ENCODE data around the gene THADA. TPM values are rescaled to one million over a fixed set of nuclear protein-coding genes. Genes with fewer than 3 reads are reported as not detected.

THADA gene
- polyA plus RNA-seq, 3 donors from 2014 or later = 4.2 to 16.2 (median 8.9) TPM

GRCh38 chr2:43228321-43228751 lies 367.5 kb downstream of the THADA start:
- peak overlapping the region; percentile 88 to 99 (median 90) for H3K4me3 Mint-ChIP-seq
- peak; percentile 51 to 63 (median 61) for DNase-seq
- peaks cover 24 to 30% of the 10 kb centered on the region in 2 donors for H3K4me1 Mint-ChIP-seq
- H3K27me3 Mint-ChIP-seq (ENCODE audit: low read depth in 3 of 3) = peaks cover 38 to 63% (median 60%) of the 10 kb centered on the region in 3 donors
- H3K27ac Mint-ChIP-seq = peak overlapping the region; percentile 94 to 97 (median 96)
- peaks cover 0 to 4% (median 0%) of the 10 kb centered on the region in 6 donors for H3K9me3 Mint-ChIP-seq
- peaks cover 22 to 37% (median 25%) of the 10 kb centered on the region in 3 donors for H3K36me3 Mint-ChIP-seq

- Mint-ChIP-seq H3K4me3 (peak overlapping the region; percentile 88 to 99 (median 90)), H3K27me3 (ENCODE audit: low read depth in 3 of 3) (peaks cover 39 to 65% (median 62%) of the 10 kb centered on the region in 3 donors), H3K27ac (peak overlapping the region; percentile 94 to 97 (median 96)), H3K4me1 (peaks cover 26 to 30% of the 10 kb centered on the region in 2 donors), H3K9me3 (peaks cover 0 to 4% (median 0%) of the 10 kb centered on the region in 6 donors), H3K36me3 (peaks cover 26 to 42% (median 28%) of the 10 kb centered on the region in 3 donors)
- DNase-seq = no peak
Measured at GRCh38 chr2:43227830-43228281, 368.0 kb downstream of the THADA start.

- peaks cover 32 to 48% (median 34%) of the 10 kb centered on the region in 3 donors for H3K36me3 Mint-ChIP-seq
- H3K27me3 Mint-ChIP-seq (ENCODE audit: low read depth in 3 of 3) = peaks cover 45 to 72% (median 69%) of the 10 kb centered on the region in 3 donors
- peak overlapping the region; percentile 94 to 97 (median 96) for H3K27ac Mint-ChIP-seq
- H3K9me3 Mint-ChIP-seq = peaks cover 0 to 4% (median 0%) of the 10 kb centered on the region in 6 donors
- H3K4me1 Mint-ChIP-seq = peaks cover 32% of the 10 kb centered on the region in 2 donors
- peak overlapping the region; percentile 90 to 99 (median 90) for H3K4me3 Mint-ChIP-seq
- DNase-seq = peak; percentile 57 to 66 (median 63)
Measured at GRCh38 chr2:43226955-43227829, 368.6 kb downstream of the THADA start.

GRCh38 chr2:43226558-43226954 lies 369.3 kb downstream of the THADA start, which contains the start of gene ZFP36L2:
TSS of gene ZFP36L2 (minus strand) at chr2:43226606. CDS start at chr2:43226315, 291 bp downstream.
- peak; percentile 98 to 99 (median 99) for DNase-seq
- peak within 1 kb of the TSS; percentile 90 to 99 (median 97) for H3K4me3 Mint-ChIP-seq
- peaks cover 51 to 78% (median 75%) of the 10 kb centered on the region in 3 donors for H3K27me3 Mint-ChIP-seq (ENCODE audit: low read depth in 3 of 3)
- H3K27ac Mint-ChIP-seq = peak within 1 kb of the TSS; percentile 96 to 98 (median 96)
- peaks cover 35 to 50% (median 39%) of the 10 kb centered on the region in 3 donors for H3K36me3 Mint-ChIP-seq
- H3K9me3 Mint-ChIP-seq = peaks cover 0 to 4% (median 0%) of the 10 kb centered on the region in 6 donors
- peaks cover 36 to 39% of the 10 kb centered on the region in 2 donors for H3K4me1 Mint-ChIP-seq

- H3K27me3 Mint-ChIP-seq (ENCODE audit: low read depth in 3 of 3) = peaks cover 57 to 83% (median 79%) of the 10 kb centered on the region in 3 donors
- peak overlapping the region; percentile 89 to 99 (median 97) for H3K4me3 Mint-ChIP-seq
- peaks cover 36 to 50% (median 40%) of the 10 kb centered on the region in 3 donors for H3K36me3 Mint-ChIP-seq
- peaks cover 42 to 44% of the 10 kb centered on the region in 2 donors for H3K4me1 Mint-ChIP-seq
- peak; percentile 87 to 89 (median 88) for DNase-seq
- H3K9me3 Mint-ChIP-seq = peaks cover 0 to 4% (median 0%) of the 10 kb centered on the region in 6 donors
- H3K27ac Mint-ChIP-seq = peak overlapping the region; percentile 86 to 98 (median 96)
Measured at GRCh38 chr2:43225788-43226557, 369.9 kb downstream of the THADA start.

- peak; percentile 62 to 74 (median 72) for DNase-seq
- Mint-ChIP-seq H3K27me3 (ENCODE audit: low read depth in 3 of 3) (peaks cover 59 to 85% (median 81%) of the 10 kb centered on the region in 3 donors), H3K36me3 (peaks cover 36 to 47% (median 39%) of the 10 kb centered on the region in 3 donors), H3K4me1 (peaks cover 47 to 52% of the 10 kb centered on the region in 2 donors), H3K4me3 (peak overlapping the region; percentile 89 to 99 (median 97)), H3K9me3 (peaks cover 0 to 4% (median 0%) of the 10 kb centered on the region in 6 donors), H3K27ac (peak overlapping the region; percentile 86 to 98 (median 96))
Measured at GRCh38 chr2:43225093-43225787, 370.6 kb downstream of the THADA start.

- H3K36me3 Mint-ChIP-seq = peaks cover 34 to 45% (median 37%) of the 10 kb centered on the region in 3 donors
- H3K27ac Mint-ChIP-seq = peak overlapping the region in 4 of 6 donors; percentile 97 to 99 (median 97)
- peaks cover 64 to 85% (median 81%) of the 10 kb centered on the region in 3 donors for H3K27me3 Mint-ChIP-seq (ENCODE audit: low read depth in 3 of 3)
- peaks cover 49 to 55% of the 10 kb centered on the region in 2 donors for H3K4me1 Mint-ChIP-seq
- DNase-seq = peak in 2 of 3 donors; percentile 71 to 75
- H3K9me3 Mint-ChIP-seq = peaks cover 0 to 4% (median 0%) of the 10 kb centered on the region in 6 donors
- H3K4me3 Mint-ChIP-seq = peak overlapping the region; percentile 59 to 99 (median 97)
Measured at GRCh38 chr2:43224571-43225092, 371.2 kb downstream of the THADA start.

GRCh38 chr2:43224131-43224570 lies 371.7 kb downstream of the THADA start:
- Mint-ChIP-seq H3K4me3 (peak overlapping the region; percentile 93 to 99 (median 97)), H3K4me1 (peaks cover 48 to 55% of the 10 kb centered on the region in 2 donors), H3K27me3 (ENCODE audit: low read depth in 3 of 3) (peaks cover 68 to 85% (median 80%) of the 10 kb centered on the region in 3 donors), H3K27ac (peak overlapping the region; percentile 91 to 99 (median 97)), H3K9me3 (peaks cover 0 to 2% (median 0%) of the 10 kb centered on the region in 6 donors), H3K36me3 (peaks cover 32 to 43% (median 34%) of the 10 kb centered on the region in 3 donors)
- peak; percentile 73 to 84 (median 81) for DNase-seq

GRCh38 chr2:43223521-43224001 lies 372.3 kb downstream of the THADA start:
- peaks cover 73 to 89% (median 85%) of the 10 kb centered on the region in 3 donors for H3K27me3 Mint-ChIP-seq (ENCODE audit: low read depth in 3 of 3)
- H3K27ac Mint-ChIP-seq = peak overlapping the region; percentile 91 to 99 (median 97)
- H3K36me3 Mint-ChIP-seq = peaks cover 32 to 43% (median 34%) of the 10 kb centered on the region in 3 donors
- peaks cover 47 to 55% of the 10 kb centered on the region in 2 donors for H3K4me1 Mint-ChIP-seq
- H3K4me3 Mint-ChIP-seq = peak overlapping the region; percentile 93 to 99 (median 97)
- peak; percentile 26 to 32 (median 28) for DNase-seq
- peaks cover 0 to 2% (median 0%) of the 10 kb centered on the region in 6 donors for H3K9me3 Mint-ChIP-seq

GRCh38 chr2:43222475-43223309 lies 373.1 kb downstream of the THADA start:
- H3K36me3 Mint-ChIP-seq = peaks cover 32 to 43% (median 34%) of the 10 kb centered on the region in 3 donors
- peaks cover 46 to 55% of the 10 kb centered on the region in 2 donors for H3K4me1 Mint-ChIP-seq
- peak overlapping the region; percentile 88 to 98 (median 93) for H3K4me3 Mint-ChIP-seq
- peak; percentile 11 to 31 (median 29) for DNase-seq
- H3K9me3 Mint-ChIP-seq = peaks cover 0 to 2% (median 0%) of the 10 kb centered on the region in 6 donors
- H3K27me3 Mint-ChIP-seq (ENCODE audit: low read depth in 3 of 3) = peaks cover 69 to 84% (median 78%) of the 10 kb centered on the region in 3 donors
- H3K27ac Mint-ChIP-seq = peak overlapping the region; percentile 95 to 99 (median 98)

Data from immature natural killer cell (primary cell).